ENCODE data around the gene CHD3.

GRCh38 chr17:7916385-7916682 lies 27.7 kb downstream of the CHD3 start:
- no peak for TF ChIP-seq ZNF235 (CRISPR knock-in tag; IDR thresholded peaks at IDR 0.05; ENCODE audit: borderline replicate concordance)
- TF ChIP-seq TRIM24 (CRISPR knock-in tag; IDR thresholded peaks at IDR 0.05), result no peak
- no peak for TF ChIP-seq ARID2 (CRISPR knock-in tag; IDR thresholded peaks at IDR 0.05; ENCODE audit: borderline replicate concordance)
- no peak for TF ChIP-seq MXI1 (IDR thresholded peaks at IDR 0.05; ENCODE audit: borderline replicate concordance, low read depth, low read length)
- TF ChIP-seq DMAP1 (CRISPR knock-in tag; IDR thresholded peaks at IDR 0.05), result no peak
- TF ChIP-seq RFXANK (CRISPR knock-in tag; IDR thresholded peaks at IDR 0.05), result no peak
- TF ChIP-seq CSRNP2 (CRISPR knock-in tag; conservative IDR thresholded peaks at IDR 0.05; ENCODE audit: low read depth), result no peak
- TF ChIP-seq SAP130 (CRISPR knock-in tag; IDR thresholded peaks at IDR 0.05; ENCODE audit: low read depth), result no peak
- TF ChIP-seq CTCF (CRISPR knock-in tag; IDR thresholded peaks at IDR 0.05), result no peak
- TF ChIP-seq ZNF563 (CRISPR knock-in tag; IDR thresholded peaks at IDR 0.05), result no peak
